Neuronal stem cell (in vitro differentiated cells): ENCODE results near the gene NLGN2.

Source experiments
- DNase-seq: peaks from one replicate; pipeline ENCODE4 v3.0.0-alpha.2; 2013; ENCODE audit warnings: low spot score
- H2AFZ ChIP-seq: one replicate; pipeline ENCODE4 v1.6.1; 2013; ENCODE audit warnings: mild to moderate bottlenecking, low read length, inconsistent platforms
- H2AK5ac ChIP-seq: 2 replicates; pipeline ENCODE4 v1.6.1; 2013; ENCODE audit warnings: low read depth, mild to moderate bottlenecking, inconsistent platforms, low read length, moderate library complexity, mixed read lengths
- H2BK120ac ChIP-seq: 2 replicates; pipeline ENCODE4 v1.6.1; 2013; ENCODE audit warnings: low read depth, mild to moderate bottlenecking, inconsistent platforms, low read length, moderate library complexity, mixed read lengths
- H2BK12ac ChIP-seq: one replicate; pipeline ENCODE4 v1.6.1; 2013; ENCODE audit warnings: low read length, inconsistent platforms
- H2BK15ac ChIP-seq: 2 replicates; pipeline ENCODE4 v1.6.1; 2013; ENCODE audit warnings: mild to moderate bottlenecking, low read length, inconsistent platforms, mixed read lengths
- H2BK5ac ChIP-seq: one replicate; pipeline ENCODE4 v1.6.1; 2013; ENCODE audit warnings: inconsistent platforms, mild to moderate bottlenecking, low read length, moderate library complexity
- H3K14ac ChIP-seq: one replicate; pipeline ENCODE4 v1.6.1; 2013; ENCODE audit warnings: low read length, inconsistent platforms
- H3K18ac ChIP-seq: 2 replicates; pipeline ENCODE4 v1.6.1; 2013; ENCODE audit warnings: low read length, inconsistent platforms
- H3K23ac ChIP-seq: 2 replicates; pipeline ENCODE4 v1.6.1; 2013; ENCODE audit warnings: low read depth, mild to moderate bottlenecking, mixed read lengths, low read length, inconsistent platforms; ENCODE audit not compliant: poor library complexity
- H3K27ac ChIP-seq: replicated peaks from 3 replicates; pipeline ENCODE4 v1.5.1; 2013; ENCODE audit warnings: low read length, inconsistent platforms
- H3K27me3 ChIP-seq, 3 experiments: 2 replicates each; pipeline ENCODE4 v1.6.1; 2013; ENCODE audit warnings: low read length in 3 of 3, mild to moderate bottlenecking in 2 of 3, inconsistent platforms in 1 of 3, low read depth in 1 of 3, mixed read lengths in 1 of 3, moderate library complexity in 1 of 3; ENCODE audit not compliant: control insufficient read depth in 3 of 3, insufficient read depth in 3 of 3
- H3K36me3 ChIP-seq, 2 donors: replicated peaks in 1 of 2; 2 replicates each; pipeline ENCODE4 v1.6.1; 2013; ENCODE audit warnings: low read length in 2 of 2; ENCODE audit not compliant: control insufficient read depth in 2 of 2, insufficient read depth in 2 of 2
- H3K4ac ChIP-seq: 2 replicates; pipeline ENCODE4 v1.6.1; 2013; ENCODE audit warnings: inconsistent platforms, mild to moderate bottlenecking, low read length, moderate library complexity
- H3K4me1 ChIP-seq, 2 donors: 1 replicate in 1 of 2; 2 replicates in 1 of 2; pipeline ENCODE4 v1.6.1; 2013; ENCODE audit warnings: low read length in 2 of 2, low read depth in 1 of 2; ENCODE audit not compliant: control insufficient read depth in 2 of 2, insufficient read depth in 1 of 2
- H3K4me2 ChIP-seq: one replicate; pipeline ENCODE4 v1.6.1; 2013; ENCODE audit warnings: mild to moderate bottlenecking, low read length, inconsistent platforms; ENCODE audit not compliant: insufficient read depth, poor library complexity, severe bottlenecking
- H3K4me3 ChIP-seq, 2 donors: 2 replicates each; pipeline ENCODE4 v1.5.1; 2013; ENCODE audit warnings: low read length in 2 of 2, mild to moderate bottlenecking in 2 of 2, inconsistent platforms in 1 of 2, moderate library complexity in 1 of 2
- H3K79me1 ChIP-seq: one replicate; pipeline ENCODE4 v1.6.1; 2013; ENCODE audit warnings: low read depth, mild to moderate bottlenecking, inconsistent platforms, low read length, moderate library complexity
- H3K9ac ChIP-seq: one replicate; pipeline ENCODE4 v1.6.1; 2013; ENCODE audit warnings: mild to moderate bottlenecking, low read depth, low read length, inconsistent platforms; ENCODE audit not compliant: poor library complexity
- H3K9me3 ChIP-seq, 2 donors: replicated peaks in 1 of 2; 2 replicates each; pipeline versions ENCODE3 to v1.6.1; 2013; ENCODE audit warnings: low read length in 2 of 2, mild to moderate bottlenecking in 2 of 2, inconsistent platforms in 1 of 2, low read depth in 1 of 2, mixed read lengths in 1 of 2, moderate library complexity in 1 of 2; ENCODE audit not compliant: control insufficient read depth in 2 of 2, insufficient read depth in 1 of 2
- H4K8ac ChIP-seq: one replicate; pipeline ENCODE4 v1.6.1; 2013; ENCODE audit warnings: low read depth, mild to moderate bottlenecking, inconsistent platforms, low read length, moderate library complexity
- H4K91ac ChIP-seq: one replicate; pipeline ENCODE4 v1.6.1; 2013; ENCODE audit warnings: low read length, low read depth, mild to moderate bottlenecking, inconsistent platforms; ENCODE audit not compliant: poor library complexity
- WGBS, 2 donors: extraction: QIAGEN DNeasy Blood & Tissue Kit; methylation state at CpG; one replicate each; pipeline ENCODE4 v1.1.7; 2013; ENCODE audit warnings: missing lambda C conversion rate in 2 of 2, mixed read lengths in 1 of 2; ENCODE audit not compliant: insufficient read length in 2 of 2, insufficient replicate concordance in 1 of 2; ENCODE audit errors: extremely low coverage in 2 of 2; 5-methylcytosine and 5-hydroxymethylcytosine counted together

The NLGN2 gene

DNA sequence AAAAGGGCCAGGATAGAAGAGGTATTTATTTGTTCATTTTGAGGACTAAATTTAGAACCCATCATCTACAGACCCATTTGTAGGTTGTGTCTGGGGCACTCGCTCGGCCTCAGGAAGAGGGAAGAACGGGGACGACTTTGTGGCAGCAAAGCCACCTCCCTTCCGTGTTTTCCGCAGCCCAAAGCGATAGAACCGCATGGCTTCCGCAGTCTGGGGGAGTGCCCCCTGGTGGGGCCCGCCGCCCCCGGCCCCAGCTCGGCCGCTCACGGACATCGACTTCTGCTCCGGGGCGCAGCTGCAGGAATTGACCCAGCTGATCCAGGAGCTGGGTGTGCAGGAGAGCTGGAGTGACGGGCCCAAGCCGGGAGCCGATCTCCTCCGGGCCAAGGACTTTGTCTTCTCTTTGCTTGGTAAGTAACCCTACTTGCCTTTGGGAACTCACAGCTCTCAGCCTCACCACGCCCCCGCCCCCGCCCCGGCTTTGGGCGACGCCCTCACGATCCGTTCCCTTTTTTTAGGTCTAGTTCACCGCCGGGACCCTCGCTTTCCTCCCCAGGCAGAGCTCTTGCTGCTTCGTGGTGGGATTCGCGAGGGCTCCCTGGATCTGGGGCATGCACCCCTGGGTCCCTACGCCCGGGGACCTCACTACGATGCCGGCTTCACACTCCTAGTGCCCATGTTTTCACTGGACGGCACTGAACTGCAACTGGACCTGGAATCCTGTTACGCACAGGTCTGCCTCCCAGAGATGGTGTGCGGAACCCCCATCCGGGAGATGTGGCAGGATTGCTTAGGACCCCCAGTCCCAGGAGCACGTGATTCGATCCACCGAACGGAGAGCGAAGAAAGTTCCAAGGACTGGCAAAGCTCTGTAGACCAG, 28.3 kb downstream of the NLGN2 start:
- Histone ChIP-seq H3K27me3 (peaks cover 29 to 45% (median 38%) of the 10 kb centered on the region in 3 experiments), H3K27ac (no peak overlapping the region)
- peak; percentile 31 for DNase-seq

DNA sequence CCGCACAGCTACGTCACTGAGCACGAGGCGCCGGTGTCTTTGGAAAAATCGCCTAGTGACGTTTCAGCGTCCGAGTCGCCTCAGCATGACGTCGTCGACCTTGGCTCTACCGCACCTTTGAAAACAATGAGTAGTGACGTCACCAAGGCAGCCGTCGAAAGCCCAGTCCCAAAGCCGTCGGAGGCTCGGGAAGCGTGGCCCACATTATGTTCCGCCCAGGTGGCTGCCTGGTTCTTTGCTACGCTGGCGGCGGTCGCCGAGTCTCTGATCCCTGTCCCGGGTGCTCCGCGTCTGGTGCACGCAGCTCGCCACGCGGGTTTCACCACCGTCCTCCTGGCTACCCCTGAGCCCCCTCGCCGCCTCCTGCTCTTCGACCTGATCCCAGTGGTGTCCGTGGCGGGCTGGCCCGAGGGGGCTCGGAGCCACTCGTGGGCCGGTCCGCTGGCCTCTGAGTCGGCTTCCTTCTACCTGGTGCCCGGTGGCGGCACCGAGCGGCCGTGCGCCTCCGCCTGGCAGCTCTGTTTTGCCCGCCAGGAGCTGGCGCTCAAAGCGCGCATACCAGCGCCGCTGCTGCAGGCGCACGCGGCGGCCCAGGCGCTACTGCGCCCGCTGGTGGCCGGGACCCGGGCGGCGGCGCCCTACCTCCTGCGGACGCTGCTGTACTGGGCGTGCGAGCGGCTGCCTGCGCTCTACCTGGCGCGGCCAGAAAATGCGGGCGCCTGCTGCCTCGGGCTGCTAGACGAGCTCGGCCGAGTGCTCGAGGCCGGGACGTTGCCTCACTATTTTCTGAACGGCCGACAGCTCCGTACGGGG, 29.1 kb downstream of the NLGN2 start:
- H3K27me3 ChIP-seq, result peaks cover 29 to 45% (median 38%) of the 10 kb centered on the region in 3 experiments
- WGBS, 2 donors, result no CpG with 5 or more reads among the region's 92 CpGs
- H3K27ac ChIP-seq, result no peak overlapping the region

More for the DNA sequence above, 28.3 kb downstream of the NLGN2 start:
- Histone ChIP-seq H2BK15ac (peak overlapping the region; percentile 5), H2BK5ac (no peak overlapping the region), H2AK5ac (peak overlapping the region; percentile 14), H3K79me1 (no peaks in the 10 kb centered on the region), H3K4me3 (peak overlapping the region; percentile 45 to 59), H2AFZ (peak overlapping the region; percentile 96), H2BK120ac (no peak overlapping the region), H2BK12ac (no peak overlapping the region), H3K9ac (no peak overlapping the region), H3K23ac (no peak overlapping the region), H3K4ac (no peak overlapping the region), H4K8ac (no peak overlapping the region), H3K4me1 (peaks cover 23 to 24% of the 10 kb centered on the region in 2 donors), H3K18ac (peak overlapping the region; percentile 38), H4K91ac (no peak overlapping the region), H3K4me2 (peak overlapping the region; percentile 95), H3K14ac (peak overlapping the region; percentile 3), H3K36me3 (no peaks in the 10 kb centered on the region), H3K9me3 (peaks cover 0 to 4% of the 10 kb centered on the region in 2 donors)
- WGBS, 2 donors, result no CpG with 5 or more reads among the region's 49 CpGs

DNA sequence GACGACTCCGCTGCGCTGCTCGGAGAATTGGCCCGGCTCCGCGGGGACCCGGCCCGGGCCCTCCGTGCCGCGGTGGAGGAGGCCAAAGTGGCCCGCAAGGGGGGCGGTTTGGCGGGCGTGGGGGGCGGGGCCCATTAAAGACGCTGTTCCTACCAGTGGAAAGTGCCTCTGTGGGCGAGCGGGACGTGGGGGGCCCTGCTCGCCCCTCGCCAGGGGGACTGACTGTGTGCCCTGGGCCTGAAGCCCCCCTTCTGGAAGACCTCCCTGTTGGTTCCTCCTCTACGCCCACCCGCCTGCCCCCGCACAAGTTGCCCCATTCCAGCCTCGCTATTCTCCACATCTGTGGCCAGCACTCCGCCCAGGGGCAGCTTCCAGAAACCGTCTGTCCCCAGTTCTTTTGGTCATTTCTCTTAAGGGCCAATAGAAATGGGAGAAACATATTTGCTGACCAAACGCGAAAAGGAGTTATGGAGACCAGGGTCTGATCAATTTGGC, 29.8 kb downstream of the NLGN2 start:
- H3K4me1 ChIP-seq, result peaks cover 25 to 29% of the 10 kb centered on the region in 2 donors

More for the DNA sequence above, 29.1 kb downstream of the NLGN2 start:
- Histone ChIP-seq H2BK15ac (peak overlapping the region; percentile 95), H3K4ac (no peak overlapping the region), H2AFZ (peak overlapping the region; percentile 96), H3K9me3 (peaks cover 0 to 4% of the 10 kb centered on the region in 2 donors), H3K4me3 (peak overlapping the region; percentile 45 to 72), H2BK12ac (no peak overlapping the region), H3K79me1 (no peaks in the 10 kb centered on the region), H4K8ac (no peak overlapping the region), H2BK5ac (no peak overlapping the region), H2BK120ac (no peak overlapping the region), H3K18ac (peak overlapping the region; percentile 94), H3K14ac (no peak overlapping the region), H3K4me1 (peaks cover 25 to 29% of the 10 kb centered on the region in 2 donors), H3K36me3 (no peaks in the 10 kb centered on the region), H4K91ac (no peak overlapping the region), H2AK5ac (peak overlapping the region; percentile 70), H3K9ac (peak overlapping the region; percentile 80), H3K4me2 (peak overlapping the region; percentile 93), H3K23ac (peak overlapping the region; percentile 27)
- peak; percentile 83 for DNase-seq

More for the DNA sequence above, 29.8 kb downstream of the NLGN2 start:
- Histone ChIP-seq H2BK5ac (peak overlapping the region; percentile 39), H2BK120ac (no peak overlapping the region), H3K18ac (peak overlapping the region; percentile 95), H4K8ac (no peak overlapping the region), H3K4me3 (peak overlapping the region; percentile 45 to 72), H3K4ac (no peak overlapping the region), H3K9ac (peak overlapping the region; percentile 80), H3K27ac (no peak overlapping the region), H2BK12ac (no peak overlapping the region), H4K91ac (no peak overlapping the region), H2BK15ac (peak overlapping the region; percentile 95), H3K36me3 (no peaks in the 10 kb centered on the region), H3K9me3 (peaks cover 0 to 4% of the 10 kb centered on the region in 2 donors), H2AK5ac (no peak overlapping the region), H3K79me1 (no peaks in the 10 kb centered on the region), H3K14ac (peak overlapping the region; percentile 21), H3K4me2 (peak overlapping the region; percentile 93), H3K23ac (peak overlapping the region; percentile 27), H2AFZ (peak overlapping the region; percentile 96), H3K27me3 (peaks cover 29 to 45% (median 38%) of the 10 kb centered on the region in 3 experiments)
- no CpG with 5 or more reads among the region's 31 CpGs for WGBS, 2 donors
- DNase-seq, result no peak
